GM19023 (cell line): ENCODE data around the gene RNU7-1.

Source experiments
- ATAC-seq: cut with Tn5 transposase; IDR thresholded peaks from one replicate; pipeline ENCODE4 v1.9.1; 2021; ENCODE audit warnings: mild to moderate bottlenecking, moderate library complexity; ENCODE audit not compliant: unreplicated experiment

Gene RNU7-1

DNA sequence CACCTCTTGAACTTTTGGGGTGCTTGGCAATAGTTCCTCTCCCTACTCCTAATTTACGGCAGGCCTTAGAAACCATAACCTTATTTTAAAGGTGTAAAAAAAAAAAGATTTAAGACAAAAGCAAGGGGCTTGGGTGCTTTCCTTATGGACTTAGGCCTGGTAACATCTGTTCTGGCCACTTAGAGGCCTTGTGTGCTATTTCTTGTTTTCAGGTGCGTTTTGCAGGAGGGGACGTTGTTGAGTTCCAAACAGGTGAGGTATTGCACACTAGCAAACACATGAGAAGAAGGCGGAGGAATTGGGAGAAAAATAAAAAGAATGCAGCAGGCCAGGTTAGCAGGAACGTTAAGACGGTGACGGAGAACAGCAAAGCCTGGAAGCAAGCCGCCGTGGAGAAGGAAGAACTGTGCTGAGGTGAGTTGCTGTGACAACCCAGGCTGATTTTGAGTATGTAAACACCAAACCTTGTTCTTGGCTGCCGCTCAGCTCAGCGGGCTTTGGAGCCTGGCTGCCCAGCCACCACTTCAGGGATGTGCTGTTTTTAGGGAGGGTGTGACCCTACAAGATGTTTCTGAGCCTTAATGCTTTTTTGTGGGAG lies 44.4 kb downstream of the RNU7-1 start:
- no peak for ATAC-seq
